NCI-H1092 treated with DMSO at 0.1 percent for 48 hours (cell line): ENCODE results near the gene DGKI.
A peak's percentile ranks its signal among the peaks of the same experiment; 100 is the strongest.

ENCODE experiments used
- DNase-seq: peaks from one replicate; lab custom pipeline; 2025; lab: John Stamatoyannopoulos, UW

The DGKI gene

DNA sequence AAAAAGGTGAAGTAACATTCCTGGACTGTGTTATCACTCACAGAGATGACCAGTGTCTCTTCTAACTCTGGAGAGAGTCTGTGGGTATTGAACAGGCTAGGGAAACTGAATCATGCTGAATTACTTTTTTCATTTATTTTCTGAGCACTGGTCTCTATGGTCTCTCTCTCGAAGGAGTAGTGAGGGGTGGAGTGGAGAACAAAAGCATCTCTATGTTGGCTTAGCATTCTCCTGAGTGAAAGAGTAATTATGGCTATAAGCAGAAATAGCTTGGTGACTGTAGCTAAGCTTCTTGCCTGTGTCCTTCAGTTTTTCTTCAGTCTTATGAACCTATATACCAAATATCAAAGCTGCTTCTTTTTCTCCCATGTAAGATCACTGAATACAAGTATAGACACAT is 438.6 kb downstream of the DGKI start:
- DNase-seq = no peak

DNA sequence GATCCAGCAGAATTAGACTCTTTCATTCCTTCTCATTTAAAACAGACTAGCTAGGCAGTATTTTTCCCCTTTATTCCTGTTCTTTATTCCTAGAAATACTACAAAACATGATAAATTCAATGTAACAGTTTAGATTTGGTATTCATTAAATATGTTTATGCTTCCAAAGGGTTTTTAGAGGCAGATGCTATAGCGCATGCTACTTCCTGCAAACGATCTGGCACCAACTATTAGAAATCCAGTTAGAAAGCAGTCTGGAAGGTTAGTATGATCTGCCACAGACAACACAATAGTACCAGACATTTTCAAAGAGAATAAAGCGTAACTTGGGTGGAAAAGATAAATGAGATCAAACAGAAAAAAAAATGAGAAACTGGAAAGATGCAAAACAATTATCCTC is 439.7 kb downstream of the DGKI start:
- DNase-seq = no peak

DNA sequence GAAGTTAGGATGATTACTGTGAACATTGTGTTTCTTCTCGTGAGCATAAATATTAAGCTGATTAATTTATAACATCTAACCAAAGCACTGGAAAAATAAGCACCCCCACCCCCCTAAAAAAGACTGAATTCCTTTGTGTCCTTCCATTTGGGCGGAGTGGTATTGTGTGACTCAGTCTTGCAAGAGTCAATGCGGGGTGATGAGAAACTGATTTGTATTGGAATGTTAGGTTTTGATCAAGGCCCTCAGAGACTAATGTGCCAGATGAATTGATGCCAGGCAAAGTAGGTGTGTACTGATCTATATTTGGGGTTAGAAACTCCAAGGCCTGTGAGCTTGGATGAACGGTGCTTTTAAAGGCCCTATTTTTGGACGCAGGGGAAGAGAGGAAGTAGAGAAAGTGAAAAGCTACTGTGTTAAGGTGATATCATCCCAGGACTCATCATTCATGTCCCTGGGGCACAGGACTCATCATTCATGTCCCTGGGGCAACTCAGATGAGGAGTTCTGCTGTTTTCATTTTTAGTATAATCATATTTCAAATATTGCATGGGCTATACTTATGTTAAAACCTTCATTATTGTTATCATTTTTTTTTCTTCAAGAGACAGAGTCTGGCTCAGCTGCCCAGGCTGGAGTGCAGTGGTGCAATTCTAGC is 442.0 kb downstream of the DGKI start:
- DNase-seq = no peak

DNA sequence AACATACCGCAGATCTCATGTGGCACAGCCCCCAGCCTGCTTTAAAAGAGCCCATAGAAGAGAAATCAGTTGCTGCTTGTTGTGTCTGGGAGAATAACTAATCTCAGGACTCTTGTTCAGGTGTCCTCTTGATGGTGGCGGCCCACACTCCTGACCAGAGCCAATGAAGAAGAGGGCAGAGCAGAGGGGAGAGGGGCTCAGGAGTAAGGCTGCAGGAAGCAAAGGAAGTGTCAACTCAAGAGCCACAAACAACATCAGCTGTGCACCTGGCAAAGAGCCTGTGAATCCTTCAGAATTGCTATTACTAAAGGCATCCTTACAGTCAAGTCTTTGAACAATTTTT is 443.4 kb downstream of the DGKI start:
- no peak for DNase-seq

DNA sequence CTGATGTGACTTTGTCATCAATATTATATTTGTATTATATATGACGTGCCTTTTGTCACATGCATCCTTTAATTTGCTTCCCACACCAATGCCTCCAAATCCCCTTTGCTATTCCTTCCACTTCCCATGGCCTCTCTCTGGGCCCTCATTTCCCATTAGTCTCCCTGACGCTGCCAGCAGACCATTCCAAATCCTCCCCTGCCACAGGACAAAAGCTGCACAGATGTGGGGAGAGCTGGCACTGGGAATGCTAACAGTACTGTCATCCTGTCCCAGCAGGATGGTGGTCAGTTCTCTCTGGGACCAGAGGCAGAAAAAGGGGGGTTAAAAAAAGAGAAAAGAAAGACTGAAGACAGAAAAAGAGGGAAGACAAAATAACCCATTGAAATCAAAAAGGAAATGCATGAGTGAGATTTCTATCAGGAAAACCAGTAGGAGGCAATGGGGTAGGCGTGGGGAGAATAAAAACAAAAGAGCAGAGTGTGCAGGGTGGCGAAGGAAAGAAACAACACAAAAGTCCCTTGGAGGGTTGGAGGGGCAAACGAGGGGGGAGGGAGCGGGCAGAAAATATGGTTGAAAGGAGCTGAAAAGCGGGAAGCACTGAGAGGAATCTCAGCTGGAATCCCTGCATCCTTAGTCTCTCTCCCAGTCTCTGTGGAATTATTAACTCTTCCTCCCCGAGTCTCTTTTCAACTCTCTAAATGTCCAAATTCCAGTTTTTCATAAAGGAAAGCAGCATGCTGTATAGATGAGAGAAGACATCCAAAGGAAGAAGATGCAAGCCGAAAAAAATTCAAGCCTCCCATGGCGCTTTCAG is 444.0 kb downstream of the DGKI start:
- no peak for DNase-seq

DNA sequence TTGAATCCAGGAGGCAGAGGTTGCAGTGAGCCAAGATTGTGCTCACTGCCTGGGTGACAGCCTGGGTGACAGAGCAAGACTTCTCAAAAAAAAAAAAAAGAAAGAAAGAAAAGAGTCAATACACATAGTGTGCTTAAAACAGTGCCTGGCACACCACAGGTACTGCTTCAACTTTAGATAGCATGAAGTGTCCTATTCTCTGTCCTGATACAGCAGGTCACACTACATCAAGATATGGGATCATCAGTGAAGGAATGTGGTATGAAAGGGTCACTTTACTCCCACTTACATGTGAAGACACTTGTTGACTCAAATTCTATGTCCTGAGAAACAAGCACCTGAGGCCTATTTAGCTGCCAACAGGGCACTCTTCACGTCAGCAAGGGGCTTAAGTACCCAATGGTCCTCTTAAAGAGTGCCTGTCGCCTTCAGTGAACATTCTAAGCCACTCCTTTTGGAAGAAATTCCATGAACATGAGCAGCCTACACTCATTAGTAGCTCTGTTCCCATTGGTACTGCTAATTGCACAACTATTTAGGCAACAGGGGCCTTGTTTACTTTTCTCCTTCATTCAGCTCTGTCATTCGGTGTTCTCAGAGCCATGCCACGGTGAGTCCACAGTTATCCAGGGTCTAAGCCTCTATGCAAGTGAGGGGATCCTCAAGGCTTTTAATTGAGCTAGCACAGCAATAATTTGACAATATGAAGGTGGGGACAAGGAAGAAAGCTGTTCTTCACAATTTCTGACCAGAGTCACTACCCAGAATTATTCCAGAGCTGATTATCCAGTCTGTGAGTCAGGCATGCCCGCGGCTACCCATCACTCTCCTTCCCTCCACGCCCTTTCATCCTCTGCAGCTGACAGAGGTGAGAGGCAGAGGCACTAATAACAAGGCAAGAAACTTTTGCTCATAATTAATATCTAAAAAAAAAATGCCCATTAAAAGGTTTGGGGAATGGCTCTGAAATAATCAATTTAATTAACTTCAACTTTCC is 446.6 kb downstream of the DGKI start:
- no peak for DNase-seq

DNA sequence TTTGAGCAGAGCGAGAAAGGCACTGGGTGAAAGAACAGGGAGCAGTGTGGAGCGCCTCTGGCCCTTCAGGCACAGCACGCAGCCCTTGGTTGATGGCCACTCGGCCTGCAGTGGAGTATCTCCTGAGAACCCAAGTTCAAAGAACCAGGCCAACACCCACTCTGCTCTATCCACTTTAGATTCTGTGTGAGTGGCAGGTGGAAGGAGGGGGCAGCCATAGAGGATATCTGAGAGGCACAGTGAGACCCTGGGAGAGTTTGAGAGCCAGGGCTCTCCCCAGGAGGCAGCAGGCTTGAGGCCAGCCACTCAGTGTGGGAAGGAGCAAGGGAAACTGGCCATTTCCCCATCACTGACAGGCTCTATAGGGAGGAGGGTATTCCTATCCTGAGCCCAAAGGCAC is 450.7 kb downstream of the DGKI start:
- peak; percentile 64 for DNase-seq

DNA sequence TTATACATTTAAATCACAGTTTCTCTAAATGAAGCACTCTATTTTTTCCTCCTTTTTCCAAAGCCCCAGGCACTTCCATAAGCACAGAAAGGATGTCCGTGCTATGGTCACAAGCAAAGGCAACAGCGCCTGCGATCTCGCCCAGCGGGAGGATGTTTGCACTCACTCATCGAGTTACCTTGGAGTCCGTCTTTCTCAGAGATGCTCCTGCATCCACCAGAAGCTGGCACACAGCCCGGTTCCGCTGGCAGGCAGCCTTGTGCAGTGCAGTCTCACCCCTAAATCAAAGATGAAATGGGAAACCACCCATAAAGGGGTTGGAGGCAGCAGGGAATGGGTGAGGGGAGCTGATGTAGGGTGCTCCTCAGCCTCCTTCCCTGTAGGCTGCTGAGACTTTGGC is 451.4 kb downstream of the DGKI start:
- peak; percentile 96 for DNase-seq

DNA sequence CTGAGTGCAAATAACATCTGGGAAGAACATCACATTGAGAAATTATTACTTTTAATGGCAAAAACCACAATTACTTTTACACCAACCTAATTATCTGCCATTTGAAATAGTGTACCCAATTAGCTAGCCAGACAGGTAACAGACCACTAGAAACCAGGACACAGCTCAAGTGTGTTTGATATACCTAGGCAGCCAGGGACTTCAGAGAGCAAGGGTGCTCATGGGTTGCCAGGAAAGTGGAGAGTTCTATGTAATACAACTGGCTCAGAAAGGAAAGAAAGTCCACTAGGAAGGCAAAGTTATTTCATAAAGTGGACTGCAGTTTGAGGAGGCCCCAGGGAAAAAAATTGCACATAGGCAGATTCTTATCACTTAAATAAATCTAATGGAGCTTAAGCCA is 453.2 kb downstream of the DGKI start:
- no peak for DNase-seq

DNA sequence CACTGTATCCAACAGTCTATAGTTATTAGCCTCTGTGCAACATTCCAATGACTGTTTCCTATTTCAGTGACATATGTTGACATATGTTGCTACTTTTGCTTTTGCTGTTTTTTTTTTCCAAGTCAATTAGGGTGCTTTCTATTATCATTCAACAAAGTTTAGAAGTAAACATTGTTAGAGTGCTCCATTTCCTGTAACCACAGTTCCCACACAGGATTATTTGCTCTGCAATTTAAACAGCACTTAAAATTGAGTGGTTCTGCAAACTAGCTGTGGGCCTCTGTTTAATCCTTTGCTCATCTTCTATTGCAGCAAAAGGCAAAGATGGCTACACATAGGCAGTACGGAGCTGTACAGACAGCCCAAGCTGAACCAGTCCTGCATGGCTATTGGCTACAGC is 456.7 kb downstream of the DGKI start:
- peak; percentile 55 for DNase-seq

DNA sequence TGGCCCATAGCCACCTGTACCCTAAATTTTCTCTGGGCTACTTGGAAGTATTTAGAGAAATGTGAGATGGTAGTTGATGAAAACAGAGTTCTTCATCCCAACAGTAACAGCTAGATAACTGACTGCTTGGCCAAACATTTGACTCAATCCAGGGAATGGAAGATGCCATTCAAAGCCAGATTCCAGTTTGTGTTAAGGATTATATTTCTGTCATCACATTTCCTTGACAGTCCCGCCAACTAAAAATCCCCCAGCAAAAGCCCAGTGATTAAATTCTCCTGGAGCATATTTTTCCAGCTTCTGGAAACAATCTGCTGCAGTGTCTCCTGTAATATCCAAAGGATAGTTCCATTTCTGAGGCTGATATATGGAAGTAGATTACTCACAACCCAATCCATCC is 457.9 kb downstream of the DGKI start:
- no peak for DNase-seq

DNA sequence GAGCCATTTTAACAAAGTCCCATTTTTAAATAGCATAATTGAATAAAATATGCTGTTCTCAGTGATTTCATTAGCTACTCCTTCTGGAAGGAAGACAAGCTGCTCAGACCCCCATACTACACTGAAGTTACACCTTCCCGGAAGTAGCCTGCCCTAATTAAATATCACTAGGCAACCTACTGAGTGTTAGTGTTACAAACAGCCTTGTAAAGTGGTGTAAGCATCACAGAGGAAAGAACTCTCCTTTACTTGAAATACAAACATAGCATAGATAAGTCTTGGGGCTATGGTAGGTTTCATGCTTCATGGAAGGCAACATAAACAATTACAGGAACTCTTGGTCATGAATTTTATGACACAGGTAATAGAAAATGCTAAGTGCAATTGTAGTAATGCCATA is 459.8 kb downstream of the DGKI start:
- DNase-seq = no peak

DNA sequence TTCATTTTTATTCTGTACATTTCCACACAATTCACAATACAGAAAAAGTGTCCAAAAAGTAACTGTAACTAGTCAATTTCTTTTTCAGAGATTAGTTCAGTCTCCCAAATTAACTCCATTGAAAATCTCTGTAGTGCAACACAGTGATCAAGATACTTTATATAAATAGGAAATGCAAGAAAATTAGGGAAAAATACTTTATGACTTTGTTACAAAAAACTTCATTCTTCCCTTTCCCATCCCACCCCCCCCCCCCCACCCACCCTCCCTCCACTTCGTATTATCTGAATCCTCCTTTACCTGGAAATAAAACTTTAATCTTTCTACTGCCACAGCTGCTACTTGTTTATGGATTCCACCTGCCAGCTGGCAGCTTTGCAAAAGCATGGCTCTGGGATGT is 465.7 kb downstream of the DGKI start:
- no peak for DNase-seq

DNA sequence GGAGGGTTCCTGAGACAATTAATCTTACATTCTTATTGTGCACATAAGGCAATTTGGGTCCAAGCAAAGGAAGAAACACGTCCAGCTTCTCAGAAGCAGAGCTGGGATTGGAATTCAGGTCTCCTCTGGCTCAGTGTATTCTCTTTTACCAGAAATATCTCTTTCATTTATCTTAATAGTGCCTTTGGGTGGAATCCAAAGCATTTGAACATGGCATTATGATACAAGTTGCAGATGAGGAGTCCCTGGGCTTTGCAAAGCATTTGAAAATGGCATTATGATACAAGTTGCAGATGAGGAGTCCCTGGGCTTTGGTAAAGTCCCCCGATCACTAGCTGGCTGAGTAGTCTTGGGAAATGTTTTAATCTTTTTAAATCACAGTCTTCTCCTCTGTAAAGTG is 473.3 kb downstream of the DGKI start:
- no peak for DNase-seq

DNA sequence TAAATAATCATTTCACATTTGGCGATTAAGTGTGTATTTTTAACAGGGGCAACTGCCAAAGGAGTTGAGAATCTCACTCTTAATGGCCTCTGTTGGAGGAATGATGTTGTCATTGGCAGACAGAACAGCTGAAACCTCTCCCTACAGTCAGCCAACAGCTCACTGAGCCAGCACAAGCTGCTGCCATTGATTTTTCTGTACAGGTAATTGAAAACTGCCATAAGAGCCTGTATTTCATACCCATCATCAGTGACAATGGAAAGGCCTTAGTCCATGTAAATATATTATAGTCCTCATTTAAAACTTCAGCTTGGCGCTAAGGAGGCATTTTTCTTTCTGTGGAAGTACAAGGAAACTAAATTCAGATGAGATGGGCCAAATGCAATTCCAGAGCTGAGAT is 475.2 kb downstream of the DGKI start:
- DNase-seq = peak; percentile 80

DNA sequence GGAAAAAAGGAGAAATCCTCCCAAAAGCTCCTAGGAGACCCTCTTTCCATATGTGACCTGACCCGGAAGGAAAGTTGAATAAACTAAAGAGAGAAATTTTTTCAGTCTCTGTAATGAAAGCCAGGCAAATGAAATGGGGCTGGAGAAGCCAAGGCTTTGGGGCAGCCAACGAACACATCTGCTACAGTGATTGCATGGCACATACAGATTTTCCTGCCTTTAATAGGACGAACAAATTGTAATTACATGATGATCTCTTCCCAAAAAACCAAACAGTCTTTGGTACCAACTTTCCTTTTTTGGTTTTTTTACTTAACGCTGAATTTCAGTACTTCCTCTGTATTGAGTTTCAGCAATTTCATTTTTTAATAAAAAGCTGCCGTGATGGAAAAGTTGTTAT is 479.8 kb downstream of the DGKI start:
- DNase-seq = no peak

DNA sequence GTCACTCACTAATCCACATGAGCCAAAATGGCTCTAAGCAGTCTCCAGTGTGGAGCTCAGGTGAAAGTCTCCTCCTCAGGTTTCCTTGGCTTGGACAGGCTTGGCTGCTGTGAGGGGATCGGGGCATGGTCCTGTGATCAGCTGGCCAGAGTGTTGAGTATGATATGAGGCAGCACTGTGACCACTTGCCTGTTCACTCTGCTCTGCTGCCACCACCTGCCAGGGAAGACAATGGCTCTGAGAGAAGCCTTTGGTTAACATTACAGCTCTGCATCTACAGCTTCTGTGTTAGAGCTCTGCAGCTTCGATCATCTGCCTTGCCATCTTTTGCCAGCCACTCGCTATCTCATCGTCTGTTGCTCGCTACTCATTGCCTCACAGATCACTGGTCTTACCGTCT is 483.1 kb downstream of the DGKI start:
- DNase-seq = no peak

DNA sequence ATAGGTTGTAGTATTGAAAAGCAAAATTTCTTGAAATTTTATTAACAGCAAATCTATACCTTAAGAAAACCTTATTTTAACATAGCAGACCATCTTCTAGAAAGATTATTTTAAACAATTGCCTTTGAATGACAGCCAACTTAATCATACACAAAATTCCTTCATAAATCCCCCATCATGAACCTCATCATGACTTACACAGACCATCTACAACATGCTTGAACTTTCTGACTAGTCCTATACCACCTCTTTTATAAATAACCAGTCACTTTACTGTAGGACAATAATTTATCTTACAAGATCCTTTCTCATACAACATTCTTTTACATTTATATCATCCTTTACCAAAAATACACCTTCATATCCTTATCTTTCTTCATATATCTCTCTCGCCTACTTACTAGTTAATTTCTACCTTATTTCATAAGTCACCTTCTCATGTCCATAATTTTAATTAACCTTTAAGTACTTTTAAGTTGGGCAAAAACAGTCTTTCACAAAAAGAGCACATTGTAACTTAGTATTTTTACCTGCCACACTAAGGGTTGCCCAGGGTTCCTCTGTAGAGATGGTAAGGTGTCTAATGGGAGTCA is 486.6 kb downstream of the DGKI start:
- peak; percentile 15 for DNase-seq

DNA sequence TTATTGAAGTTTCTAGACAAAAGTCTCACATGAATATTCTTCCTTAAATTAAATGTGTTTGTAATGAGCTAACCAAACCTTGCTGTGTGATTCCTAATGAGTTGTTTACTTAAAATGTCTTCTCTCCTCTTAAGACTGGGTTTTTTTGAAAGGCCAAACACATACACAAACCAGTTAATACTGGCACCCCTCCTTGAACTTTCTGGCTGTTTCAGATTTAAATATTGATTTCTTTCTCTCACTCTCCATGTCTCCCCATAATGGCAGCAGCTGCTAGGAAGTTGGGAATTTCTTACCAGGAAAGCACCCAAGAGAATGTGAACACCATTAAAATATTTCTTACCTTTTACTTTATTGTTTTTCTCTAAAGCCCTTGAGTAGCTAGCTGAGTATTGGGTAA is 491.8 kb downstream of the DGKI start:
- peak; percentile 96 for DNase-seq

DNA sequence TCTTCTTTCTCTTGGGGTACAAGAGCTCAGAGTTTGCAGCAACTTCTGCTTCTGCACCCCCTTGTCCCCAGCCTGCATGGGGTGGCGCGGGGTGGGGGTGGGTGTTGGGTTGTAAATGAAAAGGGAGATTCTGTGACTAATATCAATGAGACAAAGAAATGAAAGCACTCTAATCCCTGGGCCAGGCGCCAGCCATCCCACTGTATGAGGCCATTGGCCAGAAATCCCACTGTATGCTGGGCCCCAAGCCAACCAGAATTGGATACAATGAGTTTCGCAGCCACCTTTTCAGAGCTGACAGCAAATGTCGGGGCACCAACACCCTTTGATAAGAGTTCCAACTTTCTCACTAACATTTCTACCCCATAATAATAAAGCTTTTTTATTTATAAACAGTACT is 492.4 kb downstream of the DGKI start:
- peak; percentile 99 for DNase-seq

DNA sequence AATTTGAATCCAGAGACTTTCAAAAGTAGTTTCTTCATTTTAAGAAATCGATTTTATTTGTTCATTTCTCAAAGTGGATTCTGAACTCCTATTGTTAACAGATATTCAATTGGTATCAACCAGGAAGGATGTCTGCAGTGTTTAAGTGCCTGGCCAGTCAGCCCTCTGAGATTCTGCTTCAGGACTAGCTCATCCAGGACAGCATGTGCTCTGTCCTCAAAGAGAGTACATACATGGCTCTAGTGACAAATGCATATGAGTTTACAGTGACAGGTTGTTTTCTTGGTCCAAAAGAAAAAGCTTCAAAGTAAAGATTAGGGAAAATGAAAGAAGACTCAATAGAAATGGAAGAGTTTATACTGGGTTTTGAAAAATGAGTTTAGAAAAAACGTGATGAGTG is 494.8 kb downstream of the DGKI start:
- peak; percentile 66 for DNase-seq

DNA sequence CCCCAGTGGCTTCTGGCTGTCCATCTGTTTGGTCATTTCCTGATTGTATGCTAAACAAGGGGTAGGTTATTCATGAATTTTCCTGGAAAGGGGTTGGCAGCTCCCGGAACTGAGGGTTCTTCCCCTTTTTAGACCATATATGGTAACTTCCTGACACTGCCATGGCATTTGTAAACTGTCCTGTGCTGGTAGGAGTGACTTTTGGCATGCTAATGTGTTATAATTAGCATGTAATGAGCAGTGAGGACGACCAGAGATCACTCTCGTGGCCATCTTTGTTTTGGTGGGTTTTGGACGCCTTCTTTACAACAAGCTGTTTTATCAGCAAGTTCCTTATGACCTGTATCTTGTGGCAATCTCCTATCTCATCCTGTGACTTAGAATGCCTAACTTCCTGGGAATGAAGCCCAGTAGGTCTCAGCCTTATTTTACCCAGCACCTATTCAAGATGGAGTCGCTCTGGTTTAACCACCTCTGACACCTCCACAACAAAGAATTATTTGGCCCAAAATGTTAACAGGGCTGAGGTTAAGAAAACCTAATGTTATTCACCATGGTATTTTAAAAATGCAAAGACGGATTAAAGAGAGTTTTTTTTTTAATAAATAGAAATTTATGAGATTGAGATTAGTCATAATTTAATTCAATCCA is 500.9 kb downstream of the DGKI start:
- no peak for DNase-seq
